ENCODE measurements around the gene NPAS3.

Gene NPAS3

DNA sequence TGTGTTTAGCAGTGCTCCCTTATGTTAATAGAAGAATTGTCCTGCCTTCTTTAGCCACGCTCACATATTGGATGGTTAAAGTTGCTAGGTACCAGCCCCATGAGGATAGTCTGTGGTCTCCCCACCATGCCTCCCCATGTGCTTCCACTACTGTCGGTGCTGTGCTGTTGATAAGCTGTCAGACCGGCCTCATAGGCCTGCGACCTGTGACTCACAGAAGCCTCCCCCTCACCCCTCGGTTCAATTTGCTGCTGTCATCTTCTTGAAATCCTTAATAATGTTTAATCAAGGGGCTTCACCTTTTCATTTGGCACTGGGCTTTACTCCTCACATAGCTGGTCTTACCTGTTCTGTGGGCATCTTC, 227.2 kb downstream of the NPAS3 start:
- TF ChIP-seq, protein P1, sequence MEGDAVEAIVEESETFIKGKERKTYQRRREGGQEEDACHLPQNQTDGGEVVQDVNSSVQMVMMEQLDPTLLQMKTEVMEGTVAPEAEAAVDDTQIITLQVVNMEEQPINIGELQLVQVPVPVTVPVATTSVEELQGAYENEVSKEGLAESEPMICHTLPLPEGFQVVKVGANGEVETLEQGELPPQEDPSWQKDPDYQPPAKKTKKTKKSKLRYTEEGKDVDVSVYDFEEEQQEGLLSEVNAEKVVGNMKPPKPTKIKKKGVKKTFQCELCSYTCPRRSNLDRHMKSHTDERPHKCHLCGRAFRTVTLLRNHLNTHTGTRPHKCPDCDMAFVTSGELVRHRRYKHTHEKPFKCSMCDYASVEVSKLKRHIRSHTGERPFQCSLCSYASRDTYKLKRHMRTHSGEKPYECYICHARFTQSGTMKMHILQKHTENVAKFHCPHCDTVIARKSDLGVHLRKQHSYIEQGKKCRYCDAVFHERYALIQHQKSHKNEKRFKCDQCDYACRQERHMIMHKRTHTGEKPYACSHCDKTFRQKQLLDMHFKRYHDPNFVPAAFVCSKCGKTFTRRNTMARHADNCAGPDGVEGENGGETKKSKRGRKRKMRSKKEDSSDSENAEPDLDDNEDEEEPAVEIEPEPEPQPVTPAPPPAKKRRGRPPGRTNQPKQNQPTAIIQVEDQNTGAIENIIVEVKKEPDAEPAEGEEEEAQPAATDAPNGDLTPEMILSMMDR (IDR thresholded peaks at IDR 0.05; ENCODE audit: low read depth, low read length, missing control alignments): no peak
- no peak for DNase-seq (ENCODE audit: low read depth)
- H3K4me3 ChIP-seq (ENCODE audit: low read depth, low read length): no peak overlapping the region

- no peak for DNase-seq (ENCODE audit: low read depth)
- TF ChIP-seq, protein P1 (IDR thresholded peaks at IDR 0.05; ENCODE audit: low read depth, low read length, missing control alignments): no peak
- no peak overlapping the region for H3K4me3 ChIP-seq (ENCODE audit: low read depth, low read length)
These were observed 237.3 kb downstream of the NPAS3 start for GRCh38 chr14:33175951-33176350.

- no peak for DNase-seq (ENCODE audit: low read depth)
- TF ChIP-seq, protein P1 (IDR thresholded peaks at IDR 0.05; ENCODE audit: low read depth, low read length, missing control alignments): no peak
- H3K4me3 ChIP-seq (ENCODE audit: low read depth, low read length): no peak overlapping the region
These were observed 245.9 kb downstream of the NPAS3 start for GRCh38 chr14:33184587-33184986.

GRCh38 chr14:33186656-33187055, 248.0 kb downstream of the NPAS3 start:
- no peak for DNase-seq (ENCODE audit: low read depth)
- TF ChIP-seq, protein P1 (IDR thresholded peaks at IDR 0.05; ENCODE audit: low read depth, low read length, missing control alignments): no peak
- no peak overlapping the region for H3K4me3 ChIP-seq (ENCODE audit: low read depth, low read length)

- no peak for DNase-seq (ENCODE audit: low read depth)
- TF ChIP-seq, protein P1 (IDR thresholded peaks at IDR 0.05; ENCODE audit: low read depth, low read length, missing control alignments): no peak
These were observed 250.2 kb downstream of the NPAS3 start for GRCh38 chr14:33188880-33189279.

GRCh38 chr14:33191855-33192254, 253.2 kb downstream of the NPAS3 start:
- TF ChIP-seq, protein P1 (IDR thresholded peaks at IDR 0.05; ENCODE audit: low read depth, low read length, missing control alignments): no peak
- DNase-seq (ENCODE audit: low read depth): no peak

More at GRCh38 chr14:33188880-33189279, 250.2 kb downstream of the NPAS3 start:
- no peak overlapping the region for H3K4me3 ChIP-seq (ENCODE audit: low read depth, low read length)

DNA sequence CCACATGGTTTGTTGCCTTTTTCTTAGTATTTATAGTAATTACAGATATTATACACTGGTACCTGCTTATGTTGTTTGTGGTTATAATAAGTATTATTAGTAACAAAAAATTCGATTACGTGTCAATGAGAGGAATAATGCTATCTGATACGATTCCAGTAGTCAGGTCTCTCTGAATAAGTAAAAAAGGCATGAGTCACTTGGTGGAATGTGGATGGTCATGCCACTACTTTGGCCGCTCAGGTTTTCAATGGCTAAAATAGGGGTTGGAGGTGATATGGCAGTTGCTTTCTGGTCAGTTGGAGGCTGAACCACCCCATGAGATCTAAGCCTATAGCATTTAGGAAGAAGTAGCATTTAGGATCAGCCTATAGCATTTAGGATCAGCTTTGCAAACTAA, 255.9 kb downstream of the NPAS3 start:
- no peak overlapping the region for H3K4me3 ChIP-seq (ENCODE audit: low read depth, low read length)
- DNase-seq (ENCODE audit: low read depth): no peak
- TF ChIP-seq, protein P1 (IDR thresholded peaks at IDR 0.05; ENCODE audit: low read depth, low read length, missing control alignments): no peak

More at GRCh38 chr14:33191855-33192254, 253.2 kb downstream of the NPAS3 start:
- H3K4me3 ChIP-seq (ENCODE audit: low read depth, low read length): no peak overlapping the region
